ENCODE results near the gene DOCK1.
"Not testable (repeated sequence)": the region's sequence is repeated elsewhere in the genome, so short reads cannot be mapped to it uniquely, and the experiment has no call there.

Gene DOCK1

GRCh38 chr10:126926568-126926967, 21.3 kb downstream of the DOCK1 start:
- DNase-seq = no peak

GRCh38 chr10:126927799-126928198, 22.6 kb downstream of the DOCK1 start:
- DNase-seq = no peak

GRCh38 chr10:126928274-126928673, 23.0 kb downstream of the DOCK1 start:
- no peak for DNase-seq

GRCh38 chr10:126929391-126929790, 24.2 kb downstream of the DOCK1 start:
- DNase-seq = no peak

DNA sequence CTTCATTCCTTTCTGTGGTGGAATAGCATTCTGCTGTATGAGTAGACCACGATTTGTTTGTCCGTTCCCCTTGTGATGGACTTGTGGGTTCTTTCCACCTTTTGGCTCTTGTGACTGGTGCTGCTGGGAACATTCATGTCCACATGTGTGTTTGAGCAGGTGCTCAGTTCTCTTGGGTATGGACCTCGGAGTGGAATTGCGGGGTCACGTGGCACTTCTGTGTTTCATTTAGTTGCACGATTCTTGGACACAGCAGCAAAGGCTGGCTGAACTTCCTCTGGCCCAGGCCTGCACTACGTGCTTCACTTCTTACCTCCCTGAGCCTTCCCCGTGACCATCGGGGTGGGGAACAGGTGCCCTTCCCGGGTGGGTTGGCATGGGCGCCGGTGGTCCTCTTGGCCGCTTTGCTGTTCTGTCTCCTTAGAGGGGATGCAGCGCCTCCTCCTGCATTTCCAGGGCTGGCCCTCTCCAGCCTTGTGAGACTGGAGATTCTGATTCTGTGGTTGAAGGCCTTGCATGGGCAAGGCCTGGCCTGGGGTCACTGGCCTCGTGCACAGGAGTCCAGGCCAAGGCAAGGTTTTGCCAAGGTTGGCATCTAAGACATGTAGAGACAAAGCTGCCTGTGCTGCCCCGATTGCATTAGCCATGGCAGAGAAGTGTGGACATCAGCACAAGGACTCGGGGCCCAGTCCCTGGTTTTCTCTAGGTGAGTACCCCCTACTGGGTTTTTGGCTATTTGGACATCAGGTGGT, 25.1 kb downstream of the DOCK1 start:
- no peak for DNase-seq

DNA sequence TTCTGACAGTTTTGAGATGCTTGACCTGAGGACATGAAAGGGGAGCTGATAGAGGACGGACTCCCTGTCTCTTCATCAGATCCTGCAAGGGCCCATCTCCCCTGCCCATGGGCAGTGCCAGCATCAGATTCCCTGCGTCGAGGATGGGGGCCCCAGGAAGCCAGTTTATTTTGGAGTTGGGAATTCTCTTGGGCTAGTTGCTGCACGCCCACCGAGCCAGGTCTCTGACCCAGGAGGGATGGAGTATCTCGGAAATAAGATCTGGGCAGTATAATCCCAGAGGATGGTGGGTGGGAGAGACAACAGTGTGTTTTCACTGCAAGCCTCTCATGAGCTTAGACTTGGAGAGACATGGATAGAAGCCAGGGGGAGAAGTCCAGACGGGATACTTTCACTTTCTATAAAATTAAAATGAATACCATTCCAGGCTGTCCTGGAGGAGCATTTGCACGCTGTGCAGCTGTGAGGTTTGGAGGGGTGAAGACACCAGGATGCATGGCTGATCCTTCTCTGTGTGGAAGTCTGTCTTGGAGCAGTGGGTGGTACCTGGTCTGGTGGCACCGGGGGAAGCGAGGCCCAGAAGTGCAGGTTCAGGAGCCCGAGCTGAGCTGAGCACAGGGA, 25.8 kb downstream of the DOCK1 start:
- no peak for DNase-seq

DNA sequence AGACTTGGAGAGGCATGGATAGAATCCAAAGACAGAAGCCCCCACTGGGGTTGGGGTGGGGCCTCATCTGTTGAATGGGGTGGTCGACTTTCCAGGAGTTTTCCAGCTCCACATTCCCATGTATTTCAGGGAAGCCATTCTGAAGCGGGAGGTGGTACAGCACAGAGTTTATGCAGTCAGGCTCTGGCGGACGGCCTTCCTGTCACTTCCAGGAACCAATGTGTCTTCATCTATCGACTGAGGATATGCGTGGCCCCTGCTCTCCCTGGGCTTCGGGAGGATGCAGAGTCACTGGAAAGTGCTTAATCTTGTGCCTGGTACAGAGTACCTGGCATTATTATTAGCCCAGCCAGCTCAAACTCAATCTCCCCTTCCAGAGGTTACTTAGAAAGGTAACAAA, 26.3 kb downstream of the DOCK1 start:
- DNase-seq = no peak

GRCh38 chr10:126932516-126932915, 27.3 kb downstream of the DOCK1 start:
- DNase-seq = no peak

DNA sequence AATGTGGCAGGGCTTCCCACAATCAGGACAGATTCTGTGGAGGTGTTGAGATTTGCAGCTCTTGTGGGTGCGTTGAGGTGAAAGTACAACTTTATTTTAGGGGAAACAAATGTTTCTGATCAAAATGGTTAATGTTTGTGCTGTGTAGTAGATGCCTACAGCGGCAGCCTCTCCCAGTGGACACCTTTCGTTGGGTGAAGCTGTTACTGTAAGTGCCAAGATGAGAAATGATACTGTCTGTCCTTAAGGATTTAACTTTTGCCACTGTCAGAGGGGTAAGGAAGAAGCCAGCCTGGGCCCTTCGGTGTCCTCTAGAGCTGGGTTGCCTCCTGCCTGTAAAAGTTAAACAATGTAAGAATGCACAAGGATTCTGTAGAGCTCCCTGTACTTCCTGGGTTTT, 27.9 kb downstream of the DOCK1 start:
- DNase-seq = no peak

DNA sequence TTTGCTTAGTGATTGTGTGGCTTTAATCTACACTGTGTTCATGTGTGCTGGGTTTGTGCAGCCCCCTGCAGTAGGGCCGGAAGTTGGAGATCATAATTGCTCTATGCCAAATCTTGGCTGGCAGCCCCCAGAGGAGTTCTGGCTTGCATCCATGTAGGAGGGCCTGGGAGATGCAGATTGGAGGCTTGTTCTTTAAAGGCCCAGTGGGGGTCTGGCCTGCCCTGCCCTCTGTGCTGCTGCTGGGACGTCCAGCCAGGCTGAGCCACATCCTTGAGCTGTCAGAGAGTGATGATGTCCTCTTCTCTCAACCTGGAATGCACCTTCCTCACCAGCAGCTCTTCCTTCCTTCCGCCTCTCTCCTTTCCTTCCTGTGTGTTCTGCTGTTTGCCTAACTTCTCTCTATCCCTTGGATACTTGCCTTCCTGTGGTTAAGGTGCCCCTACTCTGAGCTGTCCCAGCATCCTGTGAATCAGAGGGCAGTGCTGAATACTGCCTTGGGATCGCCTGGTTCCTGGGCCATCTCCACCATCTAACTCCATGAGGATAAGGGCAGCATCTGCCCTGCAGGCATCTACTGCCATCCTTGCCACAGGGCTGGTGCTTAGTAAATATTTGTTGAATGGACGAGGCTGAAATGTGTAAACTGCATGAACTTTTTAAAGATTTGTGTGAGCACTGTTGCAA, 30.2 kb downstream of the DOCK1 start:
- no peak for DNase-seq

- DNase-seq = no peak
Observed at GRCh38 chr10:126937026-126937425, 31.8 kb downstream of the DOCK1 start.

- DNase-seq = not testable (repeated sequence)
Observed at GRCh38 chr10:126938121-126938520, 32.9 kb downstream of the DOCK1 start.

- no peak for DNase-seq
Observed at GRCh38 chr10:126939706-126940105, 34.5 kb downstream of the DOCK1 start.

DNA sequence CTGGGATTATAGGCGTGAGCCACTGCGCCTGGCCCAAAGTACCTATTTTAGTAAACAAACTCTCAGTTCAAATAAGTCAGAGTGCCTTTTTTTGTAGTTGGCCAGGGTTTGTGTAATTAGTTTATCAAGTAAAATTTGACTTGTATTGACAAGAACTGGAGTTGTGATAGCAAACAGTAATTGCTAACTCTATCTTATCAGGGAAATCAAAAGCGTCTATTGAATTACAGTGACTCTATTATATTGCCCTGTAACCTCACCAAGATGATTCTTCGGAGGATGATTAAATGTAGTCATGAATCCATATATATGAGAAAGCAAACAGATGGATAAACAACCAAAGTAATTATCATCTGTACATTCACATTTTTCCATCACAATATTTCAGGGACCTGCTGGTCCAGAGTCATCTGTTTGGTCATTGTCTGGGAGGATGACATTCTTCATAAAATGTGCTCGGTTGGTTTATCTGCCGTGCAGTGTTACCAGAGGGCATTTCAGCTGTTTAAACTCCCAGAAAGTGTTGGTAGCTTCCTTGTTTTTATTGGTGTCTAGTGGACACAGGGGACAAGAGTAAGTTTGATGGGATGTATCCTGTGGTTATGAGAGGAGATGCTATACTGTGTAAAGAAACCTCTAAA, 35.6 kb downstream of the DOCK1 start:
- DNase-seq = no peak

- DNase-seq = no peak
Observed at GRCh38 chr10:126944191-126944590, 39.0 kb downstream of the DOCK1 start.

GRCh38 chr10:126945351-126946030, 40.3 kb downstream of the DOCK1 start:
- DNase-seq = no peak

DNA sequence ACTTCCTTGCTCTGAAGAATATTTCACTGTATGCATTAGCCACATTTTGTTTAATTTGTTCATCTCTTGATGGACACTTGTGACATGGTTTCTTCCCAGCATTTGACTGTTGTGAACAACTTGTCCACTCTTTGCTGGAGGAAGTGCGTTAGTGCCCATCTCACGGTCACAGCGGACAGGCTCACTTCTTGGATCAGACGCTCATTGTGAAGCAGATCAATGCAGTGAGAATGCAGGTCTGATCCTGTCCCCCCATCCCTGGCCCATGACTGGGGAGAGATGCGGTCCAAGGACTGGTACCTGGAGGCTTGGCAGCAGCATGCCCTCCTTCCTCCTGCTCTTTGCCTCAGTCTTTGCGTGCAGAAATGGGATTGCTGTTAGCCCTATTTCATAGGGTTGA, 41.5 kb downstream of the DOCK1 start:
- no peak for DNase-seq

DNA sequence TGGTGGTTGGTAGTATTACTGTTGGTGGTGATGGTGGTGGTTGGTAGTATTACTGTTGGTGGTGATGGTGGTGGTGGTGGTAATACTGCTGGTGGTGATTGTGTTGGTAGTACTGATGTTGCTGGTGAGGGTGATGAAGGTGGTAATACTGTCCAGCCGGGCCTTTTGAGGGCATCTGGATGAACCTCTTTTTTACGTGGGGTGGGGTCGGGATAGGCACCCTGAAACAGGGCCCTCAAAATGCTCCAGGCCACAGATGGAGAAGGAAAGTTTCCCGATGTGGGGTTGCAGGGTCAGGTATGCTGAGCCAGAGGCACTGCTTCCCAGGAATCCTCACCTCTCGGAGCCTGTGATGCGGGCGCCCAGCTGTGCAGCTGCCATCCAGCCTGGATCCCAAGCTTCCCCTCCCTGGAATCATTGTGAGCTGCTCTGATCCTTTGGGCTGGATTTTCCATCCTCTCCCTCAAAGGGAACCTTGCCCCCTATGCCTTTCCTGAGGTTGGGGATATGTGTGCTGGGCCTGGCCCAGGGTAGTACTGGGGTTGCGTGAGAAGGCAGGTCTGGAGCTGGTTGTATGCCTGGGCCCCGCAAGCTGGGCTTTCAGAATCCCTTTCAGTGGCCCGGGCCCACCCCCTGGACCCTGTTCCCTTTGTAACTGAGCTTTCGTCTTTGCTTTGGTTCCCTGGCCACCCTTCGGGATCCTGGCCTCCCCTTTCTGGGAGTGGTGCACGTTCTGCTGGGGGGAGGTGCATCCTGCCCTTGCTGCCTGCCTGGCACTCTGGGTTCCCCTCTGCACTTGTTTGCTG, 43.3 kb downstream of the DOCK1 start:
- DNase-seq = no peak

GRCh38 chr10:126949161-126949503, 43.9 kb downstream of the DOCK1 start:
- DNase-seq = no peak

DNA sequence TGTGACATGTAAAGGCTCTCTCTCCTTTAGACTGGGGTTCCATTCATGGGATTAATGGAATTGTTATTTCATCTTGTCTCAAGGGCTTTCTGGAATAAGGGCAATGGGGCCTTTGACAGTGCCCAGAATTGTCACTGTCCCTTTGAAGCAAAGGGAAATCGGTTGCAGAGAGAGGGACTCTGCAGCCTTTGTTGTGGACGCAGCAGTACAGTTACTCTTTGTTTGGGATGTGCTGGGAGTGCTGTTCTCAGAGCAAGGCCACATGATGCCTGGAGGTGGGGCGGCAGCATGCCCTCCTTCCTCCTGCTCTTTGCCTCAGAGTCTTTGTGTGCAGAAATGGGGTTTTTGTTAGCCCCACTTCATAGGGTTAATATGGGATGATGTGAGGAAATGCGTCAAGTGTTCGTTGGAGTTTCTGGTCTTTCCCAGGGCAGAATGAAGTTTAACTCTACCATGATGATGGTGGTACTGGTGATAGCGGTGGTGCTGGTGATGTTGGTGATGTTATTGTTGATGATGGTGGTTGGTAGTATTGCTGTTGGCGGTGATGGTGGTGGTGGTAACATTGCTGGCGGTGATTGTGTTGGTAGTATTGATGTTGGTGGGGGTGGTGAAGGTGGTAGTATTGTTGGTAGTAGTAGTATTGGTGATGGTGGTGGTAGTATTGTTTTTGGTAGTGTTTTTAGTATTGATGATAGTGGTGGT, 45.3 kb downstream of the DOCK1 start:
- no peak for DNase-seq

DNA sequence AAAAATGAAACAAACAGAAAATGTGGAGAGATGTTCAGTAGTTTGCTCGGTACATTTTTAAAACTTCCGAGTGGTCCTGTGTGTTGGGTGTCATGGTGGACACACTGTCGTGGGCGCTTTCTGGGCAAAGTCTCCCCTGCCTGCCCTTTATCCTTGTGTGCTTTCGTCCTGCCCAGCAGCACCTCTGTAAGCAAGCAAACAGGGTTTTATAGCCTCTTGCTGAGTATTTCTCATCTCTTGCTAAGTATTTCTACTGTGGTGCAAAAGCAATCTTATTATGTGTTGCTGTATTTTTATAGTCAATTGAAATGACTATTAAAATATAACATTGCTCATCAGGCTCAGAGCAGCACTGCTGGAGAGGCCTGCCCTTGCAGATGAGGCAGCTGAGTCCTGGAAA, 48.7 kb downstream of the DOCK1 start:
- DNase-seq = no peak

- no peak for DNase-seq
Observed at GRCh38 chr10:126955396-126955795, 50.2 kb downstream of the DOCK1 start.

Data from CD4-positive, alpha-beta T cell treated with Interleukin-4 for 1 hour (primary cell).